ENCODE data around the gene OR7G3. TPM values are rescaled to one million over a fixed set of nuclear protein-coding genes. Genes with fewer than 3 reads are reported as not detected.

The OR7G3 gene
- total RNA-seq, 1 experiment from 2014 or later = not detected

DNA sequence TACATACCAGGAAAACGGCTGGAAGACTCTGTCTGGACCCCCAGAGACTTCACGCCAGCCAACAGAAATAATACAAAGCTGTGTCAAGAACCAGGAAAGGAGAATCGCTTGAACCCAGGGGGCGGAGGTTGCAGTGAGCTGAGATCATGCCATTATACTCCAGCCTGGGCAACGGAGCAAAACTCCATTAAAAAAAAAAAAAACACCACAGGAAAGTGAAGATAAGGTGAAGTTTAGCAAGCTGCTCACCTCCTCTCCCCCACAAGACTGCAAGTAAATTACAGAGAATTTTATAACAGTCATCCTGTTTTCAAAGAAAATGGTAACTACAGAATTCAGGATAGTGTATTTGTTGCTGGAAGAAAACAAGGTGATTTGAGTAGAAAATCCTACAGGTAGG lies 10.2 kb downstream of the OR7G3 start:
- no peak overlapping the region for H3K4me3 Mint-ChIP-seq
- TF ChIP-seq ZNF396 (CRISPR knock-in tag; IDR thresholded peaks at IDR 0.05; ENCODE audit: borderline replicate concordance) = no peak
- TF ChIP-seq ATF6 (CRISPR knock-in tag; IDR thresholded peaks at IDR 0.05) = no peak
- TF ChIP-seq OVOL2 (CRISPR knock-in tag; IDR thresholded peaks at IDR 0.05; ENCODE audit: borderline replicate concordance) = no peak
- no peak for TF ChIP-seq ZBTB21 (CRISPR knock-in tag; IDR thresholded peaks at IDR 0.05; ENCODE audit: borderline replicate concordance)
- no peak for TF ChIP-seq ZNF512 (CRISPR knock-in tag; IDR thresholded peaks at IDR 0.05; ENCODE audit: borderline replicate concordance)
- no peak for TF ChIP-seq RELA (CRISPR knock-in tag; IDR thresholded peaks at IDR 0.05; ENCODE audit: borderline replicate concordance)
- TF ChIP-seq FOXP4 (CRISPR knock-in tag; IDR thresholded peaks at IDR 0.05) = no peak
- TF ChIP-seq, protein P1, sequence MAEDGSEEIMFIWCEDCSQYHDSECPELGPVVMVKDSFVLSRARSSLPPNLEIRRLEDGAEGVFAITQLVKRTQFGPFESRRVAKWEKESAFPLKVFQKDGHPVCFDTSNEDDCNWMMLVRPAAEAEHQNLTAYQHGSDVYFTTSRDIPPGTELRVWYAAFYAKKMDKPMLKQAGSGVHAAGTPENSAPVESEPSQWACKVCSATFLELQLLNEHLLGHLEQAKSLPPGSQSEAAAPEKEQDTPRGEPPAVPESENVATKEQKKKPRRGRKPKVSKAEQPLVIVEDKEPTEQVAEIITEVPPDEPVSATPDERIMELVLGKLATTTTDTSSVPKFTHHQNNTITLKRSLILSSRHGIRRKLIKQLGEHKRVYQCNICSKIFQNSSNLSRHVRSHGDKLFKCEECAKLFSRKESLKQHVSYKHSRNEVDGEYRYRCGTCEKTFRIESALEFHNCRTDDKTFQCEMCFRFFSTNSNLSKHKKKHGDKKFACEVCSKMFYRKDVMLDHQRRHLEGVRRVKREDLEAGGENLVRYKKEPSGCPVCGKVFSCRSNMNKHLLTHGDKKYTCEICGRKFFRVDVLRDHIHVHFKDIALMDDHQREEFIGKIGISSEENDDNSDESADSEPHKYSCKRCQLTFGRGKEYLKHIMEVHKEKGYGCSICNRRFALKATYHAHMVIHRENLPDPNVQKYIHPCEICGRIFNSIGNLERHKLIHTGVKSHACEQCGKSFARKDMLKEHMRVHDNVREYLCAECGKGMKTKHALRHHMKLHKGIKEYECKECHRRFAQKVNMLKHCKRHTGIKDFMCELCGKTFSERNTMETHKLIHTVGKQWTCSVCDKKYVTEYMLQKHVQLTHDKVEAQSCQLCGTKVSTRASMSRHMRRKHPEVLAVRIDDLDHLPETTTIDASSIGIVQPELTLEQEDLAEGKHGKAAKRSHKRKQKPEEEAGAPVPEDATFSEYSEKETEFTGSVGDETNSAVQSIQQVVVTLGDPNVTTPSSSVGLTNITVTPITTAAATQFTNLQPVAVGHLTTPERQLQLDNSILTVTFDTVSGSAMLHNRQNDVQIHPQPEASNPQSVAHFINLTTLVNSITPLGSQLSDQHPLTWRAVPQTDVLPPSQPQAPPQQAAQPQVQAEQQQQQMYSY (CRISPR knock-in tag; IDR thresholded peaks at IDR 0.05) = no peak
- no peak for TF ChIP-seq PRRX2 (CRISPR knock-in tag; IDR thresholded peaks at IDR 0.05)
- TF ChIP-seq NR2C2 (CRISPR knock-in tag; IDR thresholded peaks at IDR 0.05) = no peak
- TF ChIP-seq ZNF425 (CRISPR knock-in tag; conservative IDR thresholded peaks at IDR 0.05) = no peak
- TF ChIP-seq NFE2L1 (CRISPR knock-in tag; IDR thresholded peaks at IDR 0.05) = no peak
- TF ChIP-seq TEAD1 (CRISPR knock-in tag; IDR thresholded peaks at IDR 0.05) = no peak
- TF ChIP-seq, protein P2, sequence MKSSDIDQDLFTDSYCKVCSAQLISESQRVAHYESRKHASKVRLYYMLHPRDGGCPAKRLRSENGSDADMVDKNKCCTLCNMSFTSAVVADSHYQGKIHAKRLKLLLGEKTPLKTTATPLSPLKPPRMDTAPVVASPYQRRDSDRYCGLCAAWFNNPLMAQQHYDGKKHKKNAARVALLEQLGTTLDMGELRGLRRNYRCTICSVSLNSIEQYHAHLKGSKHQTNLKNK (CRISPR knock-in tag; IDR thresholded peaks at IDR 0.05) = no peak
- no peak for TF ChIP-seq SOX15 (CRISPR knock-in tag; IDR thresholded peaks at IDR 0.05)
- TF ChIP-seq, protein P3, sequence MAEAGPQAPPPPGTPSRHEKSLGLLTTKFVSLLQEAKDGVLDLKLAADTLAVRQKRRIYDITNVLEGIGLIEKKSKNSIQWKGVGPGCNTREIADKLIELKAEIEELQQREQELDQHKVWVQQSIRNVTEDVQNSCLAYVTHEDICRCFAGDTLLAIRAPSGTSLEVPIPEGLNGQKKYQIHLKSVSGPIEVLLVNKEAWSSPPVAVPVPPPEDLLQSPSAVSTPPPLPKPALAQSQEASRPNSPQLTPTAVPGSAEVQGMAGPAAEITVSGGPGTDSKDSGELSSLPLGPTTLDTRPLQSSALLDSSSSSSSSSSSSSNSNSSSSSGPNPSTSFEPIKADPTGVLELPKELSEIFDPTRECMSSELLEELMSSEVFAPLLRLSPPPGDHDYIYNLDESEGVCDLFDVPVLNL (CRISPR knock-in tag; IDR thresholded peaks at IDR 0.05; ENCODE audit: borderline replicate concordance, low read depth) = no peak
- no peak for TF ChIP-seq TP53 (CRISPR knock-in tag; IDR thresholded peaks at IDR 0.05)
- TF ChIP-seq ZNF219 (CRISPR knock-in tag; IDR thresholded peaks at IDR 0.05; ENCODE audit: borderline replicate concordance) = no peak
- CTCF ChIA-PET = no interaction called here

More for the DNA sequence above, 10.2 kb downstream of the OR7G3 start:
- Mint-ChIP-seq H3K4me1 (no peaks in the 10 kb centered on the region), H3K36me3 (peaks cover 50% of the 10 kb centered on the region), H3K27ac (no peak overlapping the region), H3K27me3 (ENCODE audit: low read depth) (peaks cover 11% of the 10 kb centered on the region), H3K9me3 (peaks cover 66% of the 10 kb centered on the region)
- ATAC-seq (no peak), DNase-seq (ENCODE audit: low spot score) (no peak)
- POLR2A ChIA-PET = no interaction called here

Measured in WTC11 (cell line).